Non-pigmented ciliary epithelial cell (primary cell): Measurements from ENCODE around the gene HSFX1.
"Not testable (repeated sequence)": the region's sequence is repeated elsewhere in the genome, so short reads cannot be mapped to it uniquely, and the experiment has no call there.

Source experiments
- DNase-seq: peaks from one replicate; pipeline ENCODE4 v3.0.0-alpha.2; 2010; ENCODE audit warnings: low read depth

The HSFX1 gene

GRCh38 chrX:149773768-149774167 is at the start of gene HSFX1:
Gene HSFX1, plus strand, starts transcription at chrX:149774068. Its CDS starts 614 bp downstream, at chrX:149774682.
- DNase-seq = not testable (repeated sequence)

- not testable (repeated sequence) for DNase-seq
Measured at GRCh38 chrX:149727308-149727707, 46.6 kb upstream of the HSFX1 start.

GRCh38 chrX:149742269-149742668 is 31.6 kb upstream of the HSFX1 start:
- DNase-seq = not testable (repeated sequence)

- not testable (repeated sequence) for DNase-seq
Measured at GRCh38 chrX:149746390-149747007, 27.4 kb upstream of the HSFX1 start.

- no peak for DNase-seq
Measured at GRCh38 chrX:149757206-149758067, 16.4 kb upstream of the HSFX1 start.

- no peak for DNase-seq
Measured at GRCh38 chrX:149758068-149758714, 15.7 kb upstream of the HSFX1 start.

- DNase-seq = not testable (repeated sequence)
Measured at GRCh38 chrX:149758715-149759078, 15.2 kb upstream of the HSFX1 start.

GRCh38 chrX:149759824-149760223 is 14.0 kb upstream of the HSFX1 start:
- DNase-seq = no peak

- DNase-seq = no peak
Measured at GRCh38 chrX:149760965-149761364, 12.9 kb upstream of the HSFX1 start.

GRCh38 chrX:149761858-149762674 is 11.8 kb upstream of the HSFX1 start:
- not testable (repeated sequence) for DNase-seq

GRCh38 chrX:149762696-149763614 is 10.9 kb upstream of the HSFX1 start:
- DNase-seq = no peak

GRCh38 chrX:149770344-149770743 is 3.5 kb upstream of the HSFX1 start:
- not testable (repeated sequence) for DNase-seq

- DNase-seq = not testable (repeated sequence)
Measured at GRCh38 chrX:149773026-149773425, 842 bp upstream of the HSFX1 start.

- not testable (repeated sequence) for DNase-seq
Measured at GRCh38 chrX:149777999-149778398, 4.1 kb downstream of the HSFX1 start.

- not testable (repeated sequence) for DNase-seq
Measured at GRCh38 chrX:149781727-149782126, 7.9 kb downstream of the HSFX1 start, which contains the start of gene MAGEA9. Gene MAGEA9, plus strand, starts transcription at chrX:149781930. Its CDS starts 4,281 bp downstream, at chrX:149786211.

- not testable (repeated sequence) for DNase-seq
Measured at GRCh38 chrX:149795531-149795930, 21.7 kb downstream of the HSFX1 start.

- DNase-seq = no peak
Measured at GRCh38 chrX:149799095-149799714, 25.3 kb downstream of the HSFX1 start.

GRCh38 chrX:149799938-149800337 is 26.1 kb downstream of the HSFX1 start:
- no peak for DNase-seq

- no peak for DNase-seq
Measured at GRCh38 chrX:149803458-149804062, 29.7 kb downstream of the HSFX1 start.

GRCh38 chrX:149804102-149804501 is 30.2 kb downstream of the HSFX1 start:
- no peak for DNase-seq
